GM18858 (cell line): Measurements from ENCODE around the gene DDX1.
"Not testable (repeated sequence)": the region's sequence is repeated elsewhere in the genome, so short reads cannot be mapped to it uniquely, and the experiment has no call there.

Experiments
- ATAC-seq: cut with Tn5 transposase; IDR thresholded peaks from one replicate; pipeline ENCODE4 v1.9.1; 2021; ENCODE audit not compliant: unreplicated experiment

Gene DDX1

GRCh38 chr2:15616429-15616828, 24.8 kb downstream of the DDX1 start:
- no peak for ATAC-seq

GRCh38 chr2:15616850-15617777, 25.4 kb downstream of the DDX1 start:
- ATAC-seq, result no peak

GRCh38 chr2:15617778-15618448, 26.2 kb downstream of the DDX1 start:
- ATAC-seq, result no peak

- ATAC-seq, result no peak
These were observed 26.8 kb downstream of the DDX1 start for GRCh38 chr2:15618449-15618855.

GRCh38 chr2:15619076-15619475, 27.4 kb downstream of the DDX1 start:
- no peak for ATAC-seq

GRCh38 chr2:15619510-15619909, 27.8 kb downstream of the DDX1 start:
- no peak for ATAC-seq

- no peak for ATAC-seq
These were observed 28.3 kb downstream of the DDX1 start for GRCh38 chr2:15619938-15620337.

GRCh38 chr2:15620340-15620739, 28.7 kb downstream of the DDX1 start:
- ATAC-seq, result no peak

- ATAC-seq, result no peak
These were observed 29.3 kb downstream of the DDX1 start for GRCh38 chr2:15620857-15621471.

GRCh38 chr2:15621472-15621870, 29.8 kb downstream of the DDX1 start:
- ATAC-seq, result not testable (repeated sequence)

GRCh38 chr2:15622214-15622613, 30.5 kb downstream of the DDX1 start:
- ATAC-seq, result no peak

GRCh38 chr2:15622614-15623480, 31.2 kb downstream of the DDX1 start:
- no peak for ATAC-seq

- no peak for ATAC-seq
These were observed 31.8 kb downstream of the DDX1 start for GRCh38 chr2:15623481-15623796.

GRCh38 chr2:15623898-15624541, 32.4 kb downstream of the DDX1 start:
- no peak for ATAC-seq

GRCh38 chr2:15624903-15625302, 33.2 kb downstream of the DDX1 start:
- no peak for ATAC-seq

- no peak for ATAC-seq
These were observed 33.8 kb downstream of the DDX1 start for GRCh38 chr2:15625344-15626036.

- ATAC-seq, result no peak
These were observed 34.5 kb downstream of the DDX1 start for GRCh38 chr2:15626126-15626525.

GRCh38 chr2:15626967-15627366, 35.3 kb downstream of the DDX1 start:
- ATAC-seq, result no peak

- no peak for ATAC-seq
These were observed 36.4 kb downstream of the DDX1 start for GRCh38 chr2:15627817-15628684.
